ENCODE data around the gene SPNS1.

The SPNS1 gene

GRCh38 chr16:29029168-29029994 is 54.8 kb downstream of the SPNS1 start:
- peak; percentile 62 for DNase-seq (ENCODE audit: low read depth)

DNA sequence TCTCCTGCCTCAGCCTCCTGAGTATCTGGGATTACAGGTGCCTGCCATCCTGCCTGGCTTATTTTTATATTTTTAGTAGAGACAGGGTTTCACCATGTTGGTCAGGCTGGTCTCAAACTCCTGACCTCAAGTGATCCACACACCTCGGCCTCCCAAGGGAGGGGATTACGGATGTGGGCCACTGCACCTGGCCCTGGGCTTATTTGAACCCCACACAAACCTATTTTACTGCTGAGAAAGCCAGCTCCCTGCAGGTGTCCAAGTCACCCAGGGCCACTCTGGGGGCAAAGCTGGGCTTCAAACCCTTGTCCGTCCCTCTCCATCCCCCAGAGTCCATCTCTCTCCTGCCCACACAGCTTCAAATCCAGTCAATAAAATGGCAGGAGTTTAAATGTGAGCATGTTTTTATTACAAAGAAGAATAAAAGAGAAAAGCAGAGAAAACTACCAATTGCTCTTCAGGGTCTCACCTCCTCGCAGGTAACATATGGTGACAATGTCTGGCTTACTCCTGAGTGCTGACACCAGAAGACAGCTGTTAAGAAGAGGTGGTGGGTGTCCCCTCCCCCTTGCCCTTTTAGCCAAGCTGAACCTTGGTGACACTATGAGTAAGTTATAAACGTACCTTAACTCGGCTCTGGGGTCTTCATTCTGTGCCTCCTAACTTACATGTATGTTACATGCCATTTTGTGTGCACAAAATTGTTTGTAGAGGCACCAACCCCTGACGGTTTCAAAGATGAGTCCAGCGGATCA is 55.7 kb downstream of the SPNS1 start:
- no peak for DNase-seq (ENCODE audit: low read depth)
